ENCODE data around the gene FILIP1. TPM values are rescaled to one million over a fixed set of nuclear protein-coding genes. Genes with fewer than 3 reads are reported as not detected.

FILIP1 gene
- total and polyA plus RNA-seq, 2 of the 8 experiments (the other 6 are each of a cell fraction or from before 2014, with no cell fraction given) = 2.4 to 5.7 TPM

- H3K14ac ChIP-seq (ENCODE audit: insufficient read length) = no peak overlapping the region
- peaks cover 0 to 12% (median under 1%) of the 10 kb centered on the region in 4 experiments; a peak in 3 of 7 replicates for H3K4me1 ChIP-seq (replicated peaks in 1 of 4; ENCODE audit: control insufficient read depth in 3 of 4, insufficient read depth in 4 of 4, low read length in 3 of 4)
- peaks cover 16 to 41% of the 10 kb centered on the region in 2 experiments for H3K79me2 ChIP-seq (ENCODE audit: control insufficient read depth in 1 of 2, insufficient read depth in 2 of 2, low read length in 2 of 2)
- H2BK20ac ChIP-seq (ENCODE audit: low read length) = no peak overlapping the region
- no peak overlapping the region for H4K8ac ChIP-seq (ENCODE audit: extremely low read depth, insufficient read depth, low read length)
- no peak overlapping the region for H4K91ac ChIP-seq (replicated peaks; ENCODE audit: insufficient read length, low read length)
- H4K20me1 ChIP-seq (replicated peaks in 1 of 2; ENCODE audit: control insufficient read depth in 1 of 2, insufficient read depth in 2 of 2, low read length in 2 of 2) = peaks cover 2 to 4% of the 10 kb centered on the region in 2 experiments
- H2BK5ac ChIP-seq (ENCODE audit: low read depth, low read length) = no peak overlapping the region
- H2AFZ ChIP-seq (ENCODE audit: low read length) = no peak overlapping the region
- peak overlapping the region; percentile 85 to 92 for H3K4me2 ChIP-seq (ENCODE audit: insufficient read depth in 1 of 2, low read depth in 2 of 2, low read length in 2 of 2)
- peak overlapping the region; percentile 74 to 99 (median 98) for H3K4me3 ChIP-seq (ENCODE audit: extremely low read depth in 1 of 4, insufficient read depth in 2 of 4, low read depth in 3 of 4, low read length in 4 of 4)
- H3K23me2 ChIP-seq (ENCODE audit: low read depth, low read length) = no peaks in the 10 kb centered on the region
- FAIRE-seq (no peak), DNase-seq (ENCODE audit: low read depth in 1 of 2, low spot score in 2 of 2) (no peak)
- H2AK5ac ChIP-seq (ENCODE audit: low read depth, low read length) = no peak overlapping the region
- no peak overlapping the region for H2BK120ac ChIP-seq (replicated peaks; ENCODE audit: low read depth, low read length)
- no peaks in the 10 kb centered on the region for H3K9me3 ChIP-seq (ENCODE audit: insufficient read depth in 2 of 2, low read depth in 1 of 2, low read length in 1 of 2)
- no peak overlapping the region for H4K5ac ChIP-seq (ENCODE audit: insufficient read length, low read depth, low read length)
- H2BK12ac ChIP-seq (ENCODE audit: low read depth, low read length) = no peak overlapping the region
- 0 out of 2 replicates have a peak, but pooled peaks cover 3% of the 10 kb centered on the region for H3K79me1 ChIP-seq (ENCODE audit: low read depth, low read length)
- no peak overlapping the region for H3K4ac ChIP-seq (replicated peaks; ENCODE audit: insufficient read length, low read depth, low read length)
- H3K18ac ChIP-seq (ENCODE audit: extremely low read depth, low read length) = no peak overlapping the region
- POLR2A ChIA-PET (ENCODE audit: partially characterized antibody) = interaction anchor here (1.0 to 2.2 kb wide), 6 partner anchors 10 to 317 kb away, joined by 3 to 11 read pairs (median 10); partner anchors contain the start of genes COX7A2 and SENP6
- no peaks in the 10 kb centered on the region for H3K27me3 ChIP-seq (replicated peaks in 1 of 4; ENCODE audit: control insufficient read depth in 3 of 4, extremely low read depth in 1 of 4, insufficient read depth in 3 of 4, low read length in 3 of 4)
- H3K36me3 ChIP-seq (ENCODE audit: control insufficient read depth in 2 of 4, insufficient read depth in 4 of 4, low read length in 3 of 4) = no peaks in the 10 kb centered on the region
- H3K56ac ChIP-seq (replicated peaks; ENCODE audit: insufficient read length, low read depth, low read length) = no peak overlapping the region
- WGBS, 2 experiments (ENCODE audit: extremely low coverage in 1 of 2, insufficient coverage in 1 of 2, insufficient read length in 1 of 2, insufficient replicate concordance in 2 of 2, low coverage in 1 of 2, low lambda C conversion rate in 2 of 2, missing lambda C conversion rate in 1 of 2) = 5% methylated on average over 6 of the region's 6 CpGs; no CpG with 5 or more reads in 1 of the 2 experiments
- H2BK15ac ChIP-seq (ENCODE audit: low read length) = no peak overlapping the region
- CTCF ChIA-PET (ENCODE audit: partially characterized antibody) = interaction anchor here (1.4 to 2.4 kb wide), 3 partner anchors 10 to 83 kb away, joined by 4 to 7 read pairs (median 6); no protein-coding TSS in a partner anchor
- H3K27ac ChIP-seq (ENCODE audit: low read depth, low read length) = no peak overlapping the region; the same call in 1 of the 2 replicates
- H3K9ac ChIP-seq (replicated peaks in 1 of 4; ENCODE audit: extremely low read depth in 1 of 4, low read depth in 3 of 4, low read length in 3 of 4) = peak overlapping the region; percentile 13 to 64 (median 36); a peak in 4 of 7 replicates
- H3K23ac ChIP-seq (ENCODE audit: insufficient read length) = no peak overlapping the region
- no peak for TF ChIP-seq JUN (IDR thresholded peaks at IDR 0.05; ENCODE audit: low read depth, low read length)
- no peak for TF ChIP-seq POU5F1 (IDR thresholded peaks at IDR 0.05; ENCODE audit: low read depth, low read length)
- TF ChIP-seq GTF2F1 (IDR thresholded peaks at IDR 0.05; ENCODE audit: borderline replicate concordance, low read depth, low read length) = no peak
- TF ChIP-seq SUZ12 (IDR thresholded peaks at IDR 0.05; ENCODE audit: low read length) = no peak
- no peak for TF ChIP-seq SP1 (IDR thresholded peaks at IDR 0.05; ENCODE audit: low read depth, low read length)
Observed at GRCh38 chr6:75285283-75285639, 208.3 kb downstream of the FILIP1 start.

Data from H1 (cell line).